B cell (primary cell): ENCODE measurements around the gene IL19.

Experiments
- CTCF ChIP-seq: fragments of 200-600 bp; IDR thresholded peaks from one replicate; pipeline ENCODE4 v1.8.0; 2022; ENCODE audit warnings: antibody characterized with exemption, mild to moderate bottlenecking
- EZH2 ChIP-seq: IDR thresholded peaks from 2 replicates; pipeline ENCODE4 v1.6.1; 2012; ENCODE audit warnings: borderline replicate concordance, low read depth, mild to moderate bottlenecking, moderate library complexity, low read length; ENCODE audit not compliant: insufficient read depth, poor library complexity, severe bottlenecking

GRCh38 chr1:206770531-206771337 is at the start of gene IL19:
- TF ChIP-seq CTCF, result no peak
- no peak for TF ChIP-seq EZH2
